GM23248 (cell line): ENCODE results near the gene CEP192.

ENCODE experiments used
- EZH2 ChIP-seq: fragments of 200-600 bp; sonication (generic); IDR thresholded peaks from 2 replicates; pipeline ENCODE4 v1.6.1; 2018; ENCODE audit warnings: antibody characterized with exemption, mild to moderate bottlenecking; ENCODE audit not compliant: insufficient read depth, poor library complexity, severe bottlenecking
- EZH2phosphoT487 ChIP-seq: fragments of 200-600 bp; sonication (generic); IDR thresholded peaks from 2 replicates; pipeline ENCODE4 v1.6.1; 2018; ENCODE audit warnings: antibody characterized with exemption, moderate library complexity, mild to moderate bottlenecking, low read depth; ENCODE audit not compliant: insufficient read depth

DNA sequence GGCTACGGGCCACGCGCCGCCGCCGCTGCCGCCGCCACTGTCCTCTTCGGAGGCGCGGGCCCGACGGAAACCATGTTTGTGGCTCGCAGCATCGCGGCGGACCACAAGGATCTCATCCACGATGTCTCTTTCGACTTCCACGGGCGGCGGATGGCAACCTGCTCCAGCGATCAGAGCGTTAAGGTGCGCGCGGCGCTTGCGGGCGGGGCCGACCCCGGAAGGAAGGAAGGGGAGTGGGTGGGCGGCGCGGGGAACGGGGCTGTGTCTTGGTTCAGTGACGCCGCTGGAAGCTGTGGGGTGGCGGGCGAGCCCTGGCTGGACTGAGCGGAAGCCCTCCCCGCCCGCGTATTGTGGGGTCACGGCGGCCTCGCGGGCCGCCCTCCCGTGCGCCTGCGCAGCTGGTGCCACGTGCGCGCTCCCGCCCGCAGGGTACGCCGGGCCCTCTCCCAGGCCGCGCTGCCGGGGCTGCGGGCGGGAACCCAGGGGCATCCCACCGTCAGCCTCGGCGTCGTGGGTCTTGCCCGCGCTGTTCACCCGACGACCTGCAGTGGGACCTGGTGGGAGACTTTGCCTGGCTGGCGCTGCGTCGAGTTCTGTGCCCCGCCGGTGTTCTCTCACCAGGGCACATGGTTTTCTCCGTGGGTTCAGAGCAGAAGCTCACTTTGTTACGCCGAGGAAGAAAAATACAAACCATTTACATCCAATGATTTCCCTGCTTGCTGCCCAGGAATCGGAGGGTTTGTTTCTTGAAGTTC, 42.9 kb upstream of the CEP192 start:
- no peak for TF ChIP-seq EZH2
- no peak for TF ChIP-seq EZH2phosphoT487
